NCI-H146 treated with DMSO at 0.1 percent for 48 hours (cell line): Measurements from ENCODE around the gene UNG.

ENCODE experiments used
- DNase-seq: peaks from one replicate; lab custom pipeline; 2025; ENCODE audit not compliant: unreplicated experiment; lab: John Stamatoyannopoulos, UW

Gene UNG

DNA sequence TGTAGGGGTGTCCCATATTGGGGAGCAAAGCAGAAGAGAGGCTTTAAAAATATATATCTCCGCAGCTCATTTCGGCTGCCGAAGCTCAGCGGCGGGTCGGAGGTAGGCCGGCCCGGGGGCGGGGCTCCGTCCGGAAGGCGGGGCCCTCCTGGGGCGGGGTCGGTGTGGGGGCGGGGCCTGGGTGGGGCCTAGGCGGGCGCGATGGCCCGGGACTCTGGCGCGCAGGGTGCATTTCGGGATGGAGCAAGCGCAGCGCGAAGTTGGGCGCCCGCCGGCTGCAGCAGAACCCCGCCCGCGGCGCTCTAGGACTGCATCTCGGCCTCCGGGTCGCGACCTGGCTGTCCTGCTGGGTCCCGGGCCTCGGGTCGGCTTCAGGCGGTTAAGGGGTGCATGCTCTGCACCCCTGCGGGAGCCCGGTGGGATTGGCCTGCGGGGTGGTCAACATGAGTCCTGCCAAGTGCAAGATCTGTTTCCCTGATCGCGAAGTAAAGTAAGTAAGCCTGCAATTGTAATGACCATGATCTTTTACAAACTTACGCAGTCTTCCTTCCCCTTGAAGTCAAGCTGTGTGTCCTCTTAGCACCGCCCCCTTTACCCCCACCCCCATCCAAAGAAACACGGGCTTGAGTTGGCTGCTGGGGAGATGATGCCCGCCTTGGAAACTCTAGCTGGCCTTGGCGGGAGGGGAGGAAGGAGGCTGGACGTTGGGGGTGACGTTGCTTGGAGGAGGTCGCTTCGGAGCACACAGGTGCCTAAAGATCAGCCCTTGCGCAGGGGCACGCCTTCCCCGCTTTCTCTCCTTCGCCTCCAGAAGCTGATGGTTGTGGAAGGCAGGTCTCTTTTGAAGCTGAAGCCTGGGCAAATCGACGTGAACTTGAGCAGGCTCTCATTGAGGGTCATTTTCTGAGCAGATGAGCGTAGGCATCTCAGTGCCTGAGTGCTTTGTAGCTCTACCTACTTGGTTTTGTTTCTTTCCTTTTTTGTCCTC is 57.3 kb downstream of the UNG start:
- DNase-seq: peak; percentile 89

DNA sequence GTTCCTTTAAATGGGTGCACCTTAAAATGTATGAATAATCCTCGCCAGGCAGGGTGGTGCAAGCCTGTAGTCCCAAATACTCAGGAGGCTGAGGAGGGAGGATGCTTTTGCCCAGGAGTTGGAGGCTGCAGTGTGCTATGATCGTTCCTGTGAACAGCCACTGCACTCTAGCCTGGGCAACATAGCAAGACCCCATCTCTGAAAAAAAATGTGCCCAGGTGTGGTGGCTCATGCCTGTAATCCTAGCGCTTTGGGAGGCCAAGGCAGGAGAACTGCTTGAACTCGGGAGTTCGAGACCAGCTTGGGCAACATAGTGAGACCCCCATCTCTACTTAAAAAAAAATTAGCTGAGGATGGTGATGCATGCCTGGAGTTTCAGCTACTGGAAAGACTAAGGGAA is 58.6 kb downstream of the UNG start:
- no peak for DNase-seq

DNA sequence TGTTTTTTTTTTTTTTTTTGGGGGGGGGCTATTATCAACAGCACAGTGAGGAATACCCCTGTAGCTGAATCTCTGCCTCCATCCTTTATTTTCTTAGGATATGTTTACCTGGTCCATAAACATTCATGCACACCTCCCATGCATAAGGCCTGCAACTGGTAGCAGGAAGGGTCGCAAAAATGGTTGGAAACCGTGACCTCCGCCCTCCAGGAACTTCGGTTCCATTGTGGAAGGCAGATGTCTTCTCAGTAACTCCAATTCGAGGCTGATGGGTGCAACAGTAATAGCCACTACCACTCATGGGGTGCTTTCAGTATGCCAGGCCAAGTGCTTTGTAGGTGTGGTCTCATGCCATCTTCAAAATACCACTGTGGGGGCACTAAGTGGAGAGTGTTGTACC is 59.2 kb downstream of the UNG start:
- DNase-seq: no peak

DNA sequence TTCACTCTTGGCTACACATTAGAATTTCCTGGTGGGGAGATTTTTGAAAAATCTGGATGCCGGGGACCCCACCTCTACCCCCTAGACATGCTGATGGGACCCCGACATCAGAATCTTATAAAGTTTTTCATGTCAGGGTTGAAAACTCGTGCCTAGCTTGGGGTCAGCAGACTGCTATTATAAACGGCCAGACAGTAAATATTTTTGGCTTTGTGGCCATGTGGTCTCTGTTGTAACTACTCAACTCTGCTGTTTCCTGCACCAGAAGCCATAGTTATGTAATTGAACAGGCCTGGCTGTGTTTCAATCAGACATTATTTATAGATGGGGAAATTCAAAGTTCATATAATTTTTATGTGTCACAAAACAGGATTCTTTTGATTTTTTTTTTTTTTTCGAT is 60.6 kb downstream of the UNG start:
- no peak for DNase-seq

DNA sequence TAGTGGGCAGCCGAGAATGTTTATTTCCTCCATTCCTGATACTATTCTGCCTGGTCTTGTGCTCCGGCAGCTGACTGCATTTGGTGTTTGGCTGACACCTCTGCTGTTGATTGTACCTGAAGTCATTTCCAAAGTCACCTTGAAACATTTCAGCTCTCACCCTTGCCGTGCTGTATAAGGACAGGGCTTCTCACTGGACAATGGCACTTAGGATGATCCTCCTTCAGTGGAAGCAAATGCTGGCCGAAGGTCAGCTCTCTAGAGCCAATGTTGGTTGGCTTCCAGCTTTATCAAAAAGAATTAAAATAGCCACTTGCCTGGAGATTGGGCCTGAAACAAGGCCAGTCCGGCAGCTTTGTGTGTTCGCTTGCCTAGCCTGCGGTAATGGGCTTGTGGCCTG is 63.0 kb downstream of the UNG start:
- DNase-seq: no peak
